Dendritic cell treated with granulocyte-macrophage colony-stimulating factor and Interleukin-4, amounts not matched to agents 40 ng/mL and 50 ng/mL, for 4 days (primary cell): ENCODE data around the gene TBC1D14.

ENCODE experiments used
- H3K27ac Mint-ChIP-seq: one replicate; pipeline ENCODE4 v1.8.0; 2022; ENCODE audit warnings: mild to moderate bottlenecking, mixed read lengths
- H3K27me3 Mint-ChIP-seq: one replicate; pipeline ENCODE4 v1.8.0; 2022; ENCODE audit warnings: mild to moderate bottlenecking, mixed read lengths
- H3K36me3 Mint-ChIP-seq: one replicate; pipeline ENCODE4 v1.8.0; 2022; ENCODE audit warnings: low read depth, mixed read lengths
- H3K4me1 Mint-ChIP-seq: one replicate; pipeline ENCODE4 v1.8.0; 2022; ENCODE audit warnings: low read depth, mixed read lengths
- H3K4me3 Mint-ChIP-seq: one replicate; pipeline ENCODE4 v1.8.0; 2022; ENCODE audit warnings: mild to moderate bottlenecking, moderate library complexity, mixed read lengths
- H3K9me3 Mint-ChIP-seq: one replicate; pipeline ENCODE4 v1.8.0; 2022; ENCODE audit warnings: mixed read lengths
- intact Hi-C: fragments of 100-400 bp; cut with micrococcal nuclease; formaldehyde crosslinking; loops from one replicate; pipeline ENCODE4 v1.15.0; 2022

TBC1D14 gene

DNA sequence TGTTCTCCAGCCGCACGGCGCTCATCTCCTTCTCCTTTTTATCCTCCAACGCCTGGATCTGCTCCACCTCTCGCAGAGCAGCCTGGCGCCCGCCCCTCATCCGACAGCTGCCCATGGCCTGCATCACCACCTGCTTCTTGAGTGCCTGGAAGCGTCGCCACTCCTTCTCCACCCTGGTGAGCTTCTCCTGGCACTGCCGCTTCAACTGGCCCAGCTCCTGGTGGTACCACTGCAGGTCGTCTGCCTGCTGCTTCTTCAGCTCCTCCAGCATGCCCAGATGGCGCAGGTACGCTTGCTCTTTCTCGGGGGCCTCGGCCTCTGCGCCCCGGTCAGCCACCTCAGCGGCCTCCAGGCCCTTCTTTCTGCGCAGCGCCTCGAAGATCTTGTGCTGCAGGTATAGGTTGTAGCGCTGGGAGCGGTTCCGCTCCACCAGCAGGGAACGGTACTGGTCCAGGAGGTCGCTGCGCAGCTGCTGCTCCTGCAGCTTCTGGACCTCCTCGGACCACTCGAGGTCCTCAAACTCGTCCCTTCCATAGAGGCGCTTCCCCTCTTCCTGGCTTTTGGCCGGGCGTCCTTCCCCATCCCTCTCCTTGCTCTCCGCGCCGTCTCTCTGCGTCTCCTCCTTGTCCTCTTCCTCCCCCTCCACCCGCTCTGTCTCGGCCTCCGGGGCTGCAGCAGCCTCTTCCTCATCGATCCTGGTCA lies 132.3 kb downstream of the TBC1D14 start:
- H3K4me3 Mint-ChIP-seq = peak overlapping the region; percentile 82
- no peaks in the 10 kb centered on the region for H3K27me3 Mint-ChIP-seq
- peak overlapping the region; percentile 80 for H3K27ac Mint-ChIP-seq
- H3K4me1 Mint-ChIP-seq = peaks cover 48% of the 10 kb centered on the region
- H3K9me3 Mint-ChIP-seq = no peaks in the 10 kb centered on the region
- peaks cover 29% of the 10 kb centered on the region for H3K36me3 Mint-ChIP-seq
- intact Hi-C loops = loop anchor here (2.0 kb wide), 2 partner anchors 55 to 61 kb away; no protein-coding TSS in a partner anchor

DNA sequence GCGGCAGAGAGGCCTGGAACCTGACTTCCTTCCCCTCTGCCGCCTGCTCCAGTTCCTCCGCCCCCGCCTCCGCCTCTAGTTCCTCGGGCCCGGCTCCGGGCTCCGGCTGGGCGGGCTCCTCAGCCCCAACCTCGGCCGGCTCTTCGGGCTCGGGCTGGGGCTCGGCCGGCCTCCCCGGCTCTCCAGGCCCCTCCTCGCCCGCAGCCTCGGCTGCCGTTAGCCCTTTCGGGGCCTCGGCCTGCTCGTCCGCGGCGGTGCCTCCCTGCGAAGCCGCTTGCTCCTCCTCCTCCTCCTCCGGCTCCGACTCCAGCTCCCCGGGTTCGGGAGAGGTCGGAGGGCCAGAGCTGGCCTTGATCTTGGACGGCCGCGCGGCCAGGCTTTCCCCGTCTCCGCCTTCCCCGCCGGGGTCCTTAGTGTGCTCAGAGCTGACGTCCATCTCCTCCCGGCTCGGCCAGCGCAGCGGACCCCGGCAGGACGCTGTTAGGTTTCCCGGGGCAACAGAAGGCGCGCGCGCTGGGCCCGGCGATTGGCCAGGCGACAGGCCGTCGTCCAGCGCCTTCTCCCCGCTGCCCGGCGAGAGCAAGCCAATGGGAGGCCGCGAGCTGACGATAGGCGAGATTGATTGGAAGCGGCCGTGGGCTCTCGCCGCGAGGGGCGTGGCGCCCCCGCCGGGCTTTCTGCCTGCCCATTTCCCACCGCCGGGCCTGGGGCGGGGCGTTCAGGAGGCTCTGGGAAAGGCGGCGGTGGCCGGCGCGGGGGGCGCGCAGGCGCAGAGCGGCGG lies 133.1 kb downstream of the TBC1D14 start:
- Mint-ChIP-seq H3K36me3 (peaks cover 36% of the 10 kb centered on the region), H3K4me3 (peak overlapping the region; percentile 82), H3K4me1 (peaks cover 56% of the 10 kb centered on the region), H3K27me3 (no peaks in the 10 kb centered on the region), H3K27ac (peak overlapping the region; percentile 80), H3K9me3 (no peaks in the 10 kb centered on the region)
- intact Hi-C loops = loop anchor here (1.0 to 2.0 kb wide), 3 partner anchors 26 to 60 kb away; partner anchors contain the start of gene GRPEL1

DNA sequence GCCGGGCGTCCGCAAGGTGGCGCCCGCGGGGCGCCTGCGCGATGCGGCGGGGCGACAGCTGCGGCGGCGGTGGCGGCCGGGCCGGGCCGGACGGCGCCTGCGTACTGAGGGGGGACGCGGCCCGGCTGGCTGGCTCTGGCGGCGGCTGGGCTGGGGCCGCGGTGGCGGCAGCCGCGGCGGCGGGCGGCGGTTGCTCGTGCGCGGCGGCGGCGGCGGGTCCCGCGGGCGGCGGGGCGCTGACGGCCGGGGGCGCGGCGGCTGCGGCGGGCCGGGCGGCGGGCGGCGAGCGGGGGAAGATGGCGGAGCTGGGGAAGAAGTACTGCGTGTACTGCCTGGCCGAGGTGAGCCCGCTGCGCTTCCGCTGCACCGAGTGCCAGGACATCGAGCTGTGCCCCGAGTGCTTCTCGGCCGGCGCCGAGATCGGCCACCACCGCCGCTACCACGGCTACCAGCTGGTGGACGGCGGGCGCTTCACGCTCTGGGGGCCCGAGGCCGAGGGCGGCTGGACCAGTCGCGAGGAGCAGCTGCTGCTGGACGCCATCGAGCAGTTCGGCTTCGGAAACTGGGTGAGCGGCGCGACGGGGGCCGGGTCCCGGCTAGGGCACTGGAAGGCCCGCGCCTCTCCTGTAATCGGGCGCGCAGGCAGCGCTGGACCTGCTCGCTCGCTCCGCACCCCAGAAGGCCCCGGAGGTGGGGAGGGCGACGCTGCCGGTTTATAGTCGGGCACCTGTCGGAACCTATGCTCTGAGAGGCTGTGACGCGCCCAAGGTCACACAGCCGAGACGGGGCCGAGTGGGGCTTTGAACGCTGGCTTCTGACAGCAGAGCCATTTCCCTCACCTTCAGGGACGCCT lies 133.9 kb downstream of the TBC1D14 start, which contains the start of gene TADA2B:
TADA2B (plus strand) TSS at position 89 of the 853 bp plus-strand sequence; CDS start at position 297, 208 bp downstream.
- no peaks in the 10 kb centered on the region for H3K9me3 Mint-ChIP-seq
- no peaks in the 10 kb centered on the region for H3K27me3 Mint-ChIP-seq
- peaks cover 58% of the 10 kb centered on the region for H3K4me1 Mint-ChIP-seq
- H3K4me3 Mint-ChIP-seq = peak within 1 kb of the TSS; percentile 82
- intact Hi-C loops = loop anchor here (1.0 to 2.0 kb wide), 3 partner anchors 25 to 59 kb away; partner anchors contain the start of gene GRPEL1
- peak within 1 kb of the TSS; percentile 82 for H3K27ac Mint-ChIP-seq
- H3K36me3 Mint-ChIP-seq = peaks cover 38% of the 10 kb centered on the region

DNA sequence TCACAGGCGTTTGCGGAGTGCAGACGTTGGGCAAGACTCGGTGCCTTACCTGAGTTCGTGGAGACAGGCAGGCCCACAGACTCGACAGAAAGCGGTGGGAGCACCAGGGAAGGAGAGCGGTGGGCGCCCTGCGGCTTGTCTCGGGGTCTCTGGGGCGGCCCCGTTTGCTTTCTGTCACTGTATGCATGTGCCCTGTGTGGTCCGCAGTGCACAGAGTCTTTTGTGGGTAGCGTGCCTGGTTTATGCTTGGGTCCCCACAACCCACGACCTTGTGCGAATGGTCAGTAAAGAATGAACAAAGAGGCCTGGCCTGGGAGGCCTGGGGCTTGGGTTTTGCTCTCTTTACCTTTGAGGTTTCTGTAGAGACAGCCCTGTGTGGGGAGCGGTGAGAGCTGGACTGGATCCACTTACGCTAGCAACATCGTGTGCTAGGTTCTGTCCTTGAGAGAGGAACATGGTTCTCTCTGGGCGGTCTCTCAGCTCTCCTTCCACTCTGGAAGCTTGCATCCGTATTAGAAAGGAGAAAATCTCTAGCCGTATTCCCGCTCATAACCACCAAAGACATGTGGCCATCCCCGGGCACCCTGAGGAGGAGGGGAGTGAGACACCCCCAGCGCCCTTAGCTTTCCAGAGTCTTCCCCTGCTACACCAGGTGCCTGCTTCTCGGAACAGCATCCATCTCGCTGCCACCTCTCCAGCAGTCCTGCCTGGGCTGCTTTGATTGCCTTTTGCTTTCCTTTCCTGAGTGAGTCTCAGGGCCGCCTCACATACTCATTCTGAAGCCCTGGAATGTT lies 134.7 kb downstream of the TBC1D14 start:
- Mint-ChIP-seq H3K27ac (peak overlapping the region; percentile 82), H3K4me1 (peaks cover 60% of the 10 kb centered on the region)
- intact Hi-C loops = no loop called here

DNA sequence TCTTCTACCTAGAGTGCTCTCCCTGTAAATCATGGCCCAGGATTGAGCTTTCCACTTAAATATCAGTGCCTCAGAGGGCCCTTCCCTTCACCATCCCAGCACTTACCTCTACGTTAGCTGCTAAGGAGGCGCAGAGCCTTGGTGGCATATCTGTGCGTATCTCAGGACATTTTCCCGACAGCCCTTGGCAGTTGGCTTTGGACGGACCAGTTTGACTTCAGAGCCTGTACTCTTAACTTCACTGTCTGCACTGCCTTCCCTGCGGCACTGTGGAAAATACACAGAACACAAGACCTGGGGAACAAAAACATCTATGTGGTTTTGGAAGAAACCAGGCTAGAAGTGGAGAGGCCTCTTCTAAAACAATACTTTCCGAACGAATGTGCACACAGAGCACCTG lies 135.9 kb downstream of the TBC1D14 start:
- H3K4me3 Mint-ChIP-seq = no peak overlapping the region
- intact Hi-C loops = no loop called here
- peaks cover 59% of the 10 kb centered on the region for H3K36me3 Mint-ChIP-seq
- no peaks in the 10 kb centered on the region for H3K9me3 Mint-ChIP-seq
- no peak overlapping the region for H3K27ac Mint-ChIP-seq
- H3K27me3 Mint-ChIP-seq = no peaks in the 10 kb centered on the region
- peaks cover 72% of the 10 kb centered on the region for H3K4me1 Mint-ChIP-seq

More for the DNA sequence above, 134.7 kb downstream of the TBC1D14 start:
- no peaks in the 10 kb centered on the region for H3K9me3 Mint-ChIP-seq
- peak overlapping the region; percentile 82 for H3K4me3 Mint-ChIP-seq
- H3K27me3 Mint-ChIP-seq = no peaks in the 10 kb centered on the region
- peaks cover 46% of the 10 kb centered on the region for H3K36me3 Mint-ChIP-seq

DNA sequence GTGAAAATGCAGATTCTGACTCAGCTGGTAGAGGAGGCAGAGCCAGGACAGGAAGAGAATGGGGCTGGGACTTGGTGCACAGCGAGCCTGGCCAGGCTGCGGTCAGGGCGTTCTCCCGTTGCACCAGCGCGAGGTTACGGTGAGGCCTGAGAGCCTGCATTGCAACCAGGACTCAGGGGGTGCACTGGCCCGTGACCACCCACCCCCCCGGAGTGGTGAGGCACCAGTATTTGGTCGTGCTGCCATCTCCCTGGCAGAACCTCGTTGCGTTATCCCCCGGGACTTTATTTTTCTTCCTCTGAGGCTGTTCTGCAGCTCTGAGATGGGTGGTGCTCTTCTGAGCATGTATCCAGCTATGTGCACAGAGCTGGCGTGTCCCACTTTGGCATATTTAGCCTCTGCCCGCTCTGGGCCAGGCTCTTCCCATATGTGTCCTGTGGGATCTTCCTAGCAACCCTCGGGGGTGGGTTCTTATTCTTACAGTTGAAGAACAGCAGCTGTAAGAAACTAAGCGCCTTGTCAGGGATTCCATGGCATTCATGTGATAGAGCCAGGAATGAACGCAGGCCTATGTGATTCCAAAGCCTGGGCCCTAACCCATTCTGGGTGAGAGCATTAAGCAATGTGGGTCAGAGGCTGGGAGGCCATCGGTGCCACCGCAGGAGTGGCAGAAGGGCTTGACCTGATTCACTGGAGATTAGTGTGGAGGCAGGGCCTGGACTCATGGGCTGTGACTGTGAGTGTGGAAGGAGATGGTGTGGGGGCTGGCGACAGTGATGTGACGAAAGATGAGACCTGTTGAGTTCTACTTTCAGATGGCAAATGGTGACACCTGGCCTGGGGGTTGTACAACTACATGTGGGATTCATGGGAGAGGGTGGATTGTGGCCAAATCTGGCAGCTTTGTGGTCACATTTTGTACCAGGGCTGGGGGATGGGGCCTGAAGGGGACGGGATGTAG lies 136.6 kb downstream of the TBC1D14 start:
- H3K4me3 Mint-ChIP-seq = no peak overlapping the region
- intact Hi-C loops = no loop called here
- H3K27ac Mint-ChIP-seq = no peak overlapping the region
- H3K9me3 Mint-ChIP-seq = no peaks in the 10 kb centered on the region
- peaks cover 74% of the 10 kb centered on the region for H3K4me1 Mint-ChIP-seq
- H3K27me3 Mint-ChIP-seq = no peaks in the 10 kb centered on the region
- H3K36me3 Mint-ChIP-seq = peaks cover 66% of the 10 kb centered on the region

DNA sequence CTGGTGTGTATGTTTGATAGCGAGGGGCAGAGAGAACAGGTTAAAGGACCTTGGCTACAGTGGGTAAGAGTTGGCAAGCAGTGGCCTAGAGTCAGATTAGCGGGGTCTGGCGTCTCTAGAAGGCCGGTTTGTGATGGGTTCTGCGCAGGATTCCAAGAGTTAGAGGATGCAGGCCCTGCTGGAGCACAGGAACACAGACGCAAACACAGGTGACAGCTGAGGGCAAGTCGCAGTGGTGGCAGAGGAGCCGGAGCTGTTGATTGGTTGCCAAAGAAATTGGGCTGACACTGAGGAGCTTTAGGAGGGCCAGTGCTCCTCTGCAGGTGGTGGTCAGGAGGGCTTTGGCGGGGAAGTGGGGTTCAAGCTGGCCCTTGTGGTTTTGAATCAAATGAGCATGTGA lies 137.3 kb downstream of the TBC1D14 start:
- intact Hi-C loops = no loop called here
- Mint-ChIP-seq H3K36me3 (peaks cover 73% of the 10 kb centered on the region), H3K4me1 (peaks cover 67% of the 10 kb centered on the region), H3K4me3 (no peak overlapping the region), H3K27ac (no peak overlapping the region), H3K27me3 (no peaks in the 10 kb centered on the region), H3K9me3 (no peaks in the 10 kb centered on the region)

DNA sequence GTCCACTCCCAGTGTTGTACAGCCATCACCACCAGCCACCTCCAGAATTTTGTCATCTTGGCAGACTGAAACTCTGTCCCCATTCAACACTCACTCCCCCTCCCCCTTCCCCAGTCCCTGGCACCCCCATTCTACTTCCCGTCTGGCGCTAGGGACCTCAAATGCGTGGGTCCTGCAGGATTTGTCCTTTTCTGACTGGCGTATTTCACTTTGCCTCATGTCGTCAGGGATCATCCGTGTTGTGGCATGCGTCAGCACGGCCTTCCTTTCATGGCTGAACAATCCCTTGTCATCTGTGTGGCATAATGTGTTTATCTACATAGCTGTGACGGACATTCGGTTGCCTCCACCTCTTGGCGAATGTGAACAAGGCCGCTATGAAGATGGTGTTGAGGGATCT lies 139.0 kb downstream of the TBC1D14 start:
- Mint-ChIP-seq H3K27ac (no peak overlapping the region), H3K36me3 (peaks cover 80% of the 10 kb centered on the region), H3K4me1 (peaks cover 78% of the 10 kb centered on the region), H3K9me3 (no peaks in the 10 kb centered on the region), H3K27me3 (no peaks in the 10 kb centered on the region), H3K4me3 (no peak overlapping the region)
- intact Hi-C loops = no loop called here

DNA sequence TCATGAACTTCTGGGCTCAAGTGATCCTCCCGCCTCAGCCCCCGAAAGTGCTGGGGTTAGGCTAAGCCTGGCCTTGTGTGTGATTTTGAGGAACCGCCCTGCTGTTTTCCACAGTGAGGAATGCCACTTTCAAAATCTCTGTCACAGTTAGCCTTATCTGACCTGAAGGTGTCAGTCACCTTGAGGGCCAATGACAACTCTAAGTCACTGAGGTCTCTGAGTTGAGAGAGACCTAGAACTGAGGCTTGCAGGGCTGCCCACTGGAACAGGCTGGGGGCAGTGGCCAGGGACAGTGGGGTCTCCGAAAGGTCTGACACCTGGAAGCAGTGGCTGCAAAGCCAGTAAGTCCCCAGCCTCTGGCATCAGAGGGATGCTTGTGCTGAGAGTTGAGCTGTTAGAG lies 139.7 kb downstream of the TBC1D14 start:
- H3K27ac Mint-ChIP-seq = no peak overlapping the region
- intact Hi-C loops = no loop called here

DNA sequence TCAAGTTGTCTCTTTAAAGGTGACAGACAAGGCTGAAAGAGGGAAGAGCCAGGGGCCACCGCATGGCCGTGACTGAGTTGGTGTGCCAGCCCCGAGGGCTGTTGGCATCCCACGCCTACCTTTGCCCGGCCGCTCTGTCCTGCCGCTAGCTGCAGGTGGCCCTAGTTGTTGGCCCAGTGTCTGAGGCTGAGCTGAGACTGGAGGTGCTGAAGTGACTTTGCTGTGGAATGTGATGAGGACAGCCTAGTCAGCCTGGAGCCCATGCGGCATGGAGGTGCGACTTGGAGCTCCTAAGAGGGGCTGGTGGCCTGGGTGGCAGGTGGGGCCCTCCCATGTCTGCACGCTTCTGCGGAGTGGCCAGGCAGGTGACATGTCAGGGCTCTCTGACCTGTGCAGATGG lies 140.1 kb downstream of the TBC1D14 start:
- H3K4me1 Mint-ChIP-seq = peaks cover 81% of the 10 kb centered on the region
- H3K4me3 Mint-ChIP-seq = no peak overlapping the region
- H3K27ac Mint-ChIP-seq = no peak overlapping the region
- H3K9me3 Mint-ChIP-seq = no peaks in the 10 kb centered on the region
- peaks cover 85% of the 10 kb centered on the region for H3K36me3 Mint-ChIP-seq
- no peaks in the 10 kb centered on the region for H3K27me3 Mint-ChIP-seq
- intact Hi-C loops = no loop called here

More for the DNA sequence above, 139.7 kb downstream of the TBC1D14 start:
- Mint-ChIP-seq H3K4me3 (no peak overlapping the region), H3K9me3 (no peaks in the 10 kb centered on the region), H3K4me1 (peaks cover 81% of the 10 kb centered on the region), H3K27me3 (no peaks in the 10 kb centered on the region), H3K36me3 (peaks cover 82% of the 10 kb centered on the region)

DNA sequence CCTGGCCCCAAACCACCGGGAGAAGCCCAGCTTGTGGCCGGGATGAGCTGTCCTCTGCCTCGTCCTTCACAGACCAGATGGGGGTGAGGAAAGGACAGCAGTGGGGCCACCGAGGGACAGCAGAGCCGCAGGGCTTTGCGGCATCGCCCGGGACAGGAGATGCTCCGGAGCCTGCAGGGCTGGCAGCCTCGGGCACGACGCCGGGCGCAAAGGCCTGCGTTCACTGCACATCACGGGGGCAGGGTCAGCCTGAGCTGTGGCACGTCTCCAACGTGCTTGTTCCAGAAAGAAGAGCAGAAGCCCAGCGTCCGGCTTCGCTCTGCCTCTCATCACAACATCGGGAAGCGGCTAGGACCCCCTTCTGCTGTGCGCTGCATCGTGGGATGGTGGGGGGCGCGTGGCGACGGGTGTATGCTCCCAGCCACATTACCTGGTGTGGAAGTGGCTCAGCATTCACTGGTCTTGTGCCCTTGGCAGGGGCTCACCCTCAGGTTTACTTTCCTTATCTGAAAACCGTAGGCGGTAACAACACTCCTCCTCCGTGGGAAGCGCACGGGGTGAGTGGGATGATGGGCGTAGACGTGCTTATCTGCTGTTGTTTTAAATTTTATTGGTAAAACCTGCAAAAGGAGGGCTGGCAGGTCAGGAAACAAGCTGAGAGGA lies 141.0 kb downstream of the TBC1D14 start:
- Mint-ChIP-seq H3K9me3 (no peaks in the 10 kb centered on the region), H3K27me3 (no peaks in the 10 kb centered on the region), H3K36me3 (peaks cover 85% of the 10 kb centered on the region), H3K27ac (no peak overlapping the region), H3K4me3 (no peak overlapping the region), H3K4me1 (peaks cover 77% of the 10 kb centered on the region)
- intact Hi-C loops = no loop called here

DNA sequence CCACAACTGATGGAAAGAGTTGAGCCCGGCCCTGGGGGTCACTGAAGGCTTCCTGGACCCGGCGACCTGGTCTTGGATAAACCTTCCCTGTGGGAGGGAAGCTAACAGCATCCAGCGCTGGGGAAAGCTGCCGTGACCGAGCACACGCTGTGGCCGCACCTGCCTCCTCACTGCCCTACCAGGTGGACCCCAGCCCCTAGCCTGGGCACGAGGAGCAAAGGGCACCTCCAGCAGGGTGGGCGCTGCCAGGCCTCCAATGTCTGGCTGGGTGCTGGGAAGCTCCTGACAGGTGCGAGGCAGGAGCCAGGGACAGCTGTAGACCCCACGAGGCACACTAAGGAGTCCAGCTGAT lies 141.5 kb downstream of the TBC1D14 start:
- Mint-ChIP-seq H3K36me3 (peaks cover 85% of the 10 kb centered on the region), H3K4me3 (no peak overlapping the region), H3K9me3 (no peaks in the 10 kb centered on the region), H3K27me3 (no peaks in the 10 kb centered on the region), H3K4me1 (peaks cover 72% of the 10 kb centered on the region), H3K27ac (no peak overlapping the region)
- intact Hi-C loops = no loop called here
